Stimulated activated effector memory CD8-positive, alpha-beta T cell treated with anti-CD3 and anti-CD28 coated beads, Interleukin-12 subunit alpha, Interleukin-12 subunit beta, amount 100 ng/mL, for 72 hours (primary cell): ENCODE data around the gene MMRN2.
"Not testable (repeated sequence)": the region's sequence is repeated elsewhere in the genome, so short reads cannot be mapped to it uniquely, and the experiment has no call there.

Experiments used
- ATAC-seq: fragments of 150-1000 bp; cut with Tn5 transposase; 2 replicates; pipeline ENCODE4 v1.10.0; 2021
- DNase-seq, 2 donors: peaks; one replicate each; pipeline ENCODE4 v3.0.0; 2021 to 2022; ENCODE audit warnings: low spot score in 2 of 2
- H3K27ac Mint-ChIP-seq: one replicate; pipeline ENCODE4 v1.8.0; 2022; ENCODE audit warnings: mild to moderate bottlenecking, mixed read lengths
- H3K36me3 Mint-ChIP-seq: one replicate; pipeline ENCODE4 v1.8.0; 2022; ENCODE audit warnings: mild to moderate bottlenecking, mixed read lengths
- H3K4me1 Mint-ChIP-seq: one replicate; pipeline ENCODE4 v1.8.0; 2022; ENCODE audit warnings: mixed read lengths
- H3K4me3 Mint-ChIP-seq: one replicate; pipeline ENCODE4 v1.8.0; 2022; ENCODE audit warnings: mild to moderate bottlenecking, mixed read lengths
- H3K9me3 Mint-ChIP-seq: one replicate; pipeline ENCODE4 v1.8.0; 2022; ENCODE audit warnings: mixed read lengths

MMRN2 gene

DNA sequence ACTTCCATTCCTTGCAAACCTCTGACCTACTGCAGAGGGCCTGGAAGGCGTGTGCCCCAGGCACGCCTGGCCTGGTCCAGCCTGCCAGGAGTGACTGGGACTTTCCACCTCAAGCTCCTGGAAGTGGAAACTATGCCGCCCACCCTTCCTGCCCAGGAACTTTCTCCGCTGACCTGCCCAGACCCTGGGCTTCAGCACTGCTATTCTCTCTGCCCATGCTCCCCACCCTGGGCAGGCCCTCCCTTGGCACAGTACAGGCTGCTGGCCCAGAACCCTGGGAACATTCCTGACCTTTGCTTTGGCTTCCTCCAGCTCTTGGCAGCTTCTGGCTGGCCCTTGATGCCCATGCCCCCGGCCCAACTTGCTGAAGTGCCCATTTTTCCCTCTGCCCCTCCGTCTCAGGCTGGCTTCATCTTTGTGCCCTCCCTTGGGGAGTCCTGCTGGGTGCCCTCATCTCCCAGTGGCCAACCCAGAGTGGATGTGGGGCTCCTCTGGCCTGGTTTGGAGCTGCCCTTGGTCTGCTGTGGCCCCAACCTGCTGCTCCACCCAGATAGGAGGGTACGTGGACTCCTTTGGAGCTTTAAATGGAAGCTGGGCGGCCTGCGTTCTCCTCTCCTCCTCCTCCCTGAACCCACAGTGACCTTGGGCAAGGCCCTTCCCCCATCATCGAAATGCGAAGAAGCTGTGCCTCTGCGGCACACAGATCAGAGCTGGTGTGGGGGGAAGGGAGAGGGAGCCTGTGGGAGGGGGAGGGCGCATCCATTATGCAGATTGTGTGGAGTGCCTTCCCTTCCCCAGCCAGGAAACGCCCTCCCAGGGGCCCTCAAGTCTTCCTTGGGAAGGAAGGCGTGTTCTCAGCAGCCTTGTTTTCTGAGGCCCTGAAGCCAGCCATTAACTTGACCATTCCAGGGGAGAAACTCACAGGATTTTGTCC, 3.4 kb downstream of the MMRN2 start:
- no peak overlapping the region for H3K4me3 Mint-ChIP-seq

GRCh38 chr10:86952697-86953096, 4.7 kb downstream of the MMRN2 start:
- ATAC-seq, H3K4me1 Mint-ChIP-seq, DNase-seq, H3K4me3 Mint-ChIP-seq, H3K9me3 Mint-ChIP-seq, H3K36me3 Mint-ChIP-seq: not testable (repeated sequence)
- H3K27ac Mint-ChIP-seq, result peak overlapping the region; percentile 38

More for the DNA sequence above, 3.4 kb downstream of the MMRN2 start:
- DNase-seq (no peak), ATAC-seq (no peak)
- Mint-ChIP-seq H3K9me3 (peaks cover 9% of the 10 kb centered on the region), H3K36me3 (no peaks in the 10 kb centered on the region), H3K27ac (no peak overlapping the region), H3K4me1 (peaks cover 9% of the 10 kb centered on the region)

DNA sequence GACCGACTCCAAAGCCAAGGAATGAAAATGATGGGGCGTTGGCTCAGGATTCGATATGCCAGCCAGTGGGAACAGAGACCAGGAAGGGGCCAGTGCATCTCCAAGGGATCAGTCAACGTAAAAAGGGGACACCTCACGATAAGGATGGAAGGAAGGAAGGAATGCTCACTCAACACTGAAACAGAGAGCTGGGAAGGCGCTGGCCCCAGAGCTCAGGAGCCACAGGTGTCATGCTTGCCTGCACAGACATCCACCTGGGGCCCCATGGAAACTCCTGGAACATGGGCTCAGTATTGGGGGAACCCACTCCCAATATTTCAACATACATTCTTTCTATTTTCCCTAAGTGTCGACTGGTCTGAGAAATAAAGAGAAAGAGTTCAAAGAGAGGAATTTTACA, 5.3 kb downstream of the MMRN2 start:
- Mint-ChIP-seq H3K36me3 (no peaks in the 10 kb centered on the region), H3K9me3 (peaks cover 9% of the 10 kb centered on the region), H3K4me1 (peaks cover 9% of the 10 kb centered on the region), H3K4me3 (no peak overlapping the region), H3K27ac (peak overlapping the region; percentile 38)
- no peak for DNase-seq
- ATAC-seq, result no peak

- no peaks in the 10 kb centered on the region for H3K36me3 Mint-ChIP-seq
- H3K9me3 Mint-ChIP-seq, result peaks cover 9% of the 10 kb centered on the region
- no peak for ATAC-seq
- no peak for DNase-seq
- no peak overlapping the region for H3K27ac Mint-ChIP-seq
- no peak overlapping the region for H3K4me3 Mint-ChIP-seq
- peaks cover 9% of the 10 kb centered on the region for H3K4me1 Mint-ChIP-seq
Observed at GRCh38 chr10:86951184-86951761, 6.1 kb downstream of the MMRN2 start.

- H3K4me3 Mint-ChIP-seq, result no peak overlapping the region
- peaks cover 9% of the 10 kb centered on the region for H3K9me3 Mint-ChIP-seq
- peak overlapping the region; percentile 65 for H3K27ac Mint-ChIP-seq
- no peaks in the 10 kb centered on the region for H3K36me3 Mint-ChIP-seq
- DNase-seq (no peak), ATAC-seq (no peak)
- peaks cover 9% of the 10 kb centered on the region for H3K4me1 Mint-ChIP-seq
Observed at GRCh38 chr10:86950349-86950748, 7.1 kb downstream of the MMRN2 start.

- DNase-seq, H3K27ac Mint-ChIP-seq, H3K4me1 Mint-ChIP-seq, H3K4me3 Mint-ChIP-seq, H3K36me3 Mint-ChIP-seq, H3K9me3 Mint-ChIP-seq, ATAC-seq: not testable (repeated sequence)
Observed at GRCh38 chr10:86947806-86948205, 9.6 kb downstream of the MMRN2 start.

GRCh38 chr10:86946213-86947155, 10.9 kb downstream of the MMRN2 start:
- Mint-ChIP-seq H3K4me3 (no peak overlapping the region), H3K9me3 (no peaks in the 10 kb centered on the region), H3K4me1 (peaks cover 9% of the 10 kb centered on the region), H3K27ac (no peak overlapping the region), H3K36me3 (no peaks in the 10 kb centered on the region)
- ATAC-seq (no peak), DNase-seq (no peak)

GRCh38 chr10:86945361-86946212, 11.8 kb downstream of the MMRN2 start:
- ATAC-seq, result no peak
- peaks cover 6% of the 10 kb centered on the region for H3K4me1 Mint-ChIP-seq

GRCh38 chr10:86944907-86945306, 12.5 kb downstream of the MMRN2 start:
- Mint-ChIP-seq H3K27ac (no peak overlapping the region), H3K4me3 (no peak overlapping the region), H3K36me3 (no peaks in the 10 kb centered on the region), H3K4me1 (no peaks in the 10 kb centered on the region), H3K9me3 (no peaks in the 10 kb centered on the region)
- DNase-seq (no peak), ATAC-seq (no peak)

More at GRCh38 chr10:86945361-86946212, 11.8 kb downstream of the MMRN2 start:
- Mint-ChIP-seq H3K9me3 (no peaks in the 10 kb centered on the region), H3K4me3 (no peak overlapping the region), H3K36me3 (no peaks in the 10 kb centered on the region), H3K27ac (no peak overlapping the region)
- DNase-seq, result no peak

DNA sequence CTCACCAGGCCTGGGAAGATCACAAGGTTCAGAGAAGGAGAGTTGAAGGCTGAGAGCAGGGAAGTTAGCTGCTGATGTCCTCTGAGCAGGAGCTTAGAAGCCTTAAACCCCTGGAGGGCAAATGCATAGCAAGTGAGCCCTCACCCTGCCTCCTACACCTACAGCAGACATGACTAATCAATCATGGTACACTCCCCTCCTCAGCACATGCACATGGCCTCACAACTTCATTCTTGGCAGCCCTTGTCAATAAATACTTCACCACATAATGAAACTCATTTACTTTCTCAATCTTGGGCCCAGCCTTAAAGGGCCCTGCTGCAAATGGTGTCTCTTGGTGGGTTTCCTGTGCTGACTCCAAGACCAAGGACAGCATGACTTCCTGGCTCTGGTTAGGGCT, 12.9 kb downstream of the MMRN2 start:
- Mint-ChIP-seq H3K4me3 (no peak overlapping the region), H3K36me3 (no peaks in the 10 kb centered on the region), H3K4me1 (no peaks in the 10 kb centered on the region), H3K9me3 (no peaks in the 10 kb centered on the region), H3K27ac (no peak overlapping the region)
- ATAC-seq (no peak), DNase-seq (no peak)

DNA sequence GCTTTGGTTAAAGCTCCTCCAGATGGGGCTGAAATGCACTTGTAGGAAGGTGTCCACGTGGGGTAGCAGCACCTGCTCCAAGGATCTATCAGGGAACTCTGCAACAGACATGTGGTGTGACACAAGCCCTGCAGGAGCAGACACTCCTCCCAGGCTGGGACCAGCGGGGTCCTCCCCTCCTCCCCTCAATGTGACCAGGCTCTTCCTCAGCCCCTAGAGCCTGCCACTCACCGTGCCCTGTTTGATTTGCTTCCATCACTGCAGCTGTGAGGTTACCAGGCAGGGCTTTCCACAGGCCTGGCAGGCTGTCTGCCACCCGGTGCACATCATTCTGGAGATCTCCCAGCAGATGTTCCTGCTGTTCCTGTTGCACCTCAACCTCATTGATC, 13.4 kb downstream of the MMRN2 start:
- Mint-ChIP-seq H3K9me3 (no peaks in the 10 kb centered on the region), H3K27ac (no peak overlapping the region), H3K4me3 (no peak overlapping the region), H3K4me1 (no peaks in the 10 kb centered on the region), H3K36me3 (no peaks in the 10 kb centered on the region)
- ATAC-seq (no peak), DNase-seq (no peak)

GRCh38 chr10:86943316-86944030, 13.9 kb downstream of the MMRN2 start:
- H3K4me1 Mint-ChIP-seq, result no peaks in the 10 kb centered on the region
- H3K4me3 Mint-ChIP-seq, result no peak overlapping the region
- no peak overlapping the region for H3K27ac Mint-ChIP-seq
- H3K9me3 Mint-ChIP-seq, result no peaks in the 10 kb centered on the region
- DNase-seq (peak in 1 of 2 donors; percentile 33), ATAC-seq (no peak)
- no peaks in the 10 kb centered on the region for H3K36me3 Mint-ChIP-seq

- Mint-ChIP-seq H3K4me3 (no peak overlapping the region), H3K9me3 (no peaks in the 10 kb centered on the region), H3K4me1 (no peaks in the 10 kb centered on the region), H3K36me3 (no peaks in the 10 kb centered on the region), H3K27ac (no peak overlapping the region)
- no peak for DNase-seq
- ATAC-seq, result no peak
Observed at GRCh38 chr10:86942441-86943315, 14.7 kb downstream of the MMRN2 start.
